Measurements from ENCODE around the gene C3orf18.
"Not testable (repeated sequence)": the region's sequence is repeated elsewhere in the genome, so short reads cannot be mapped to it uniquely, and the experiment has no call there.

C3orf18 gene

GRCh38 chr3:50523279-50523811 lies 44.2 kb downstream of the C3orf18 start:
- DNase-seq (ENCODE audit: low spot score): no peak

DNA sequence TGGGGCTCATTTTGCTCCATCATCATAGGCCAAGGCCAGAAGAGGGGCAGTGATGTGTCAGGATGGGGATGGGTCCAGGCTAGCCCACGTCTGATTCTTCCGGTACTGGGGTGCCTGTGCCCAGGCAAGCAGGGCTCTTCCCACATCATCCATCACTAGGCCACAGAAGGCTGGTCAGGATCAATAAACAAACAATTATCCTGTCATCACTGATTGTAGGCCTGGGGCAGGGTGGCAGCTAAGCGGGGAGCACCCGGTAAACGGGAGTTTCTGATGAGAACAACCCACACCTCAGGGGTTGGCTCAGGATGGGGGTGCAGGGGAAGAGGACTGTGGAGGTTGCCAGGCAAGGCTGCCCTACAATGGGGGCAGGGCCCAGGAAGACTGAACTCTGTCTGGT lies 46.0 kb downstream of the C3orf18 start:
- DNase-seq (ENCODE audit: low spot score): no peak

- no peak for DNase-seq (ENCODE audit: low spot score)
Measured at GRCh38 chr3:50520849-50521248, 46.7 kb downstream of the C3orf18 start.

GRCh38 chr3:50519471-50520089 lies 48.0 kb downstream of the C3orf18 start:
- peak; percentile 86 for DNase-seq (ENCODE audit: low spot score)

GRCh38 chr3:50518436-50518835 lies 49.1 kb downstream of the C3orf18 start:
- no peak for DNase-seq (ENCODE audit: low spot score)

GRCh38 chr3:50517721-50518206 lies 49.8 kb downstream of the C3orf18 start:
- DNase-seq (ENCODE audit: low spot score): no peak

DNA sequence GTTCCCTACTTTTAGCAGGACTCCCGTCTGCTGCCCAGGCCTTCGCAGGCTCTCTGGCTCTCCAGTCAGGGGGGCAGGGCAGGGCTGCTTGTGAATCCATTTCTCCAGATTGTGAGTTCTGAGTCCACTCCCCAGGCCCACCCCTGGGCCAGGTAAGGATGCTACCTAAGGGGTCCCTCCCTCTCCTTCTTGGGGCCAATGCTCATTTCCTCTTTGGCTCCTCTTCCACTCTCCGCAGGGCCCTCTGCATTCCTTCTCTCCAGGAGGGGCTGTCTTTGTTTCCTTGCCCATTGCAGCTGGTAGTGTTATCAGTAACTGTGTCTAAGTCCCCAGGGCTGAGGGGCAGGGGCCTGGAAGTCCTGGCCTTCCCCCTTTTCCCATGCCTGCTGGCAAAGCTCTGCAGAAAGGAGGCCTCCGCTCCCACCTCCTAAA lies 51.1 kb downstream of the C3orf18 start:
- peak; percentile 60 for DNase-seq (ENCODE audit: low spot score)

DNA sequence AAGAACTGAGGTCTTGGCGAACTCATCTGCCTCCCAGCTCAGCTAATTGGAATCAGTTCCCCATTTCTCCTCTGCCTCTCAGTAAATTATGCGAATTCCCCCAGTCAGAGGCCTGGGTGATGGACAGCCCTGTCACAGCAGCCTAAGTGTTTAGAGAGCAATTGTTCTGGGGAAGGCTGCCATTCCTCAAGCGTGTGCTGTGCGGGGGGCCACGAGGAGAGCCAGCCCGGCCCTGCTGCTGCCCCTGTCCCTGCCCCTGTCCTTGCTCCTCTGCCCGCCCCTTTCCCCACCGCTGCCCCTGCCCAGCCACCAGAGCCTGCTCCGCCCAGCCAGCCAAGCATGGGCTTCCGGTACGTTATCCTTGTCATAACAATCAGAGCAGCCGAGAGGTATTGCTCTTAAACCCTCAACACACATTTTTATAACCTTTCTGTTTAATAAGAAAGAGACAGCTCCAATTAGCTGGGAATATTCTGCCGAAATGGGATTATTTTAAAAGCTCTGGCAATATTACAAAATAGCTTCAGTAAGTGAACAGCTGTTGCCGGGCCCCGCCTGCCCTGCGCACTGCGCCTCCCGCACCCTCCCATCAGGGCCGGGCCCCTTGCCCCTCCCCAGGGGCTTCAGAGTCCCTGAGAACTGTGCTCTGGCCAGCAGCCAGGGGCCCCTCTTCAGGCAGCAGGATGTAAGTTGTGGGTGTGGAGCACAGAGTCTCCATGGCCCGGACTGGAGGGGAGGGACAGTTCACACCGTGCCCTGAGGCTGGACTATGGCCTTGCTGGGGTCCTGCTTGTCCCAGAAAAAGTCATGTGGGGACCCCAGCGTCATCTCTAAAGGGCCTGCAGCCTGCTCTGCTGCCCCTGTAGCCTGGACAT lies 51.7 kb downstream of the C3orf18 start:
- peak; percentile 79 for DNase-seq (ENCODE audit: low spot score)

- not testable (repeated sequence) for DNase-seq (ENCODE audit: low spot score)
Measured at GRCh38 chr3:50512908-50513307, 54.6 kb downstream of the C3orf18 start.

DNA sequence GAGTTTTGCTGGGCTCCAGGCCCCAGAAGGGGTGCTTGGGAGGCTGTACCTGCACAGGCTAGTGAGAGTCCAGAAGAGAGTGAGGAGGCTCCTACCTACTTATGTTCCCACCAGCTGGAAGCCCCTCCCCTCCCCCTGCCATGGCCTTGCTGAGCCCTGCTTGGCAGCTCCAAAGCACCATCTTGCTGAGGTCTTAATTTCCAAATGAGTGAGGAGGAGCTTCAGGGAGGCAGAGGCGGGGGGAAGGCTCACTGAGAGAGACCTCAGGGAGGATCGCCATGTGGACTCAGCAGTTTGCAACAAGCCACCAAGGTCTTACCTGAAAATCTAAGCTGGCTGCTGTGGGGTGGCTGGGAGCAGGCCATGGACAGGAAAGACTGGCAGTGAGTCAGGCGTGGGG lies 55.4 kb downstream of the C3orf18 start:
- DNase-seq (ENCODE audit: low spot score): no peak

- no peak for DNase-seq (ENCODE audit: low spot score)
Measured at GRCh38 chr3:50510325-50510724, 57.2 kb downstream of the C3orf18 start.

GRCh38 chr3:50509715-50510114 lies 57.8 kb downstream of the C3orf18 start:
- DNase-seq (ENCODE audit: low spot score): no peak

GRCh38 chr3:50508821-50509220 lies 58.7 kb downstream of the C3orf18 start:
- DNase-seq (ENCODE audit: low spot score): no peak
